Measurements from ENCODE around the gene IQGAP1. TPM values are rescaled to one million over a fixed set of nuclear protein-coding genes. Genes with fewer than 3 reads are reported as not detected.

Gene IQGAP1
- total RNA-seq, 1 experiment from 2014 or later = 113 TPM

DNA sequence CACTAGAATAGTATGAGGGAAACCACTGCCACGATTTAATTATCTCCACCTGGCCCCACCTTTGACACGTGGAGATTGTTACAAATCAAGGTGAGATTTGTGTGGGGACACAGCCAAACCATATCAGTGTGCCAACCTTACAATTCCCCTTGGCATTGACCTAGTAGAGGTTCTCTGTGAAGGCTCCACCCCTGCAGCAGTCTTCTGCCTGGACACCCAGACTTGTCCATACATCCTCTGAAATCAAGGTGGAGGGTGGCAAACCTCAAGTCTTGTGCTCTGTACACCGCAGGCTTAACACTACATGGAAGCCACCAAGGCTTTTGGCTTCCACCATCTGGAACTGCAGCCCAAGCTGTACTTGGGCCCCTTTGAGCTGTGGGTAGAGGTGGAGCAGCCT lies 8.8 kb upstream of the IQGAP1 start:
- H3K9me2 ChIP-seq (ENCODE audit: insufficient read depth) = no peaks in the 10 kb centered on the region
- no TSS peak for BruUV-seq (replicated peaks)
- POLR2A ChIA-PET = interaction anchor here (0.5 kb wide), 1 partner anchor 8 kb away, joined by 4 read pairs; the partner anchor contains the start of gene IQGAP1
- H2AFZ ChIP-seq (ENCODE audit: low read depth, low read length, poor library complexity, severe bottlenecking) = no peak overlapping the region
- no peak overlapping the region for H3K4me3 ChIP-seq (replicated peaks in 1 of 2; ENCODE audit: low read depth in 1 of 2, low read length in 2 of 2)
- CTCF ChIA-PET = no interaction called here
- no peak for DNase-seq (ENCODE audit: low read depth, low spot score)
- H3K27me3 ChIP-seq (ENCODE audit: insufficient read depth, low read length) = no peaks in the 10 kb centered on the region
- intact Hi-C loops (cut with micrococcal nuclease) = no loop called here
- H3K79me2 ChIP-seq (ENCODE audit: insufficient read depth, low read length) = no peaks in the 10 kb centered on the region
- TF ChIP-seq FOSL1 (IDR thresholded peaks at IDR 0.05; ENCODE audit: low read depth) = no peak
- no peak for TF ChIP-seq JUND (IDR thresholded peaks at IDR 0.05)
- TF ChIP-seq SRF (IDR thresholded peaks at IDR 0.05; ENCODE audit: low read depth) = no peak
- no peak for TF ChIP-seq ELF1 (IDR thresholded peaks at IDR 0.05; ENCODE audit: borderline replicate concordance, low read depth)
- no peak for TF ChIP-seq CTCF (IDR thresholded peaks at IDR 0.05 in 2 of 3, conservative IDR thresholded peaks at IDR 0.05 in 1 of 3; ENCODE audit: borderline replicate concordance in 1 of 3, insufficient read depth in 1 of 3, low read depth in 2 of 3, low read length in 2 of 3)
- TF ChIP-seq RAD21 (IDR thresholded peaks at IDR 0.05; ENCODE audit: low read depth) = no peak
- no peak for TF ChIP-seq TCF7L2 (IDR thresholded peaks at IDR 0.05; ENCODE audit: borderline replicate concordance, extremely low read depth, insufficient read depth, insufficient read length)
- no peak for TF ChIP-seq ZNF274 (IDR thresholded peaks at IDR 0.05; ENCODE audit: low read depth, low read length)
- TF ChIP-seq CEBPB (IDR thresholded peaks at IDR 0.05; ENCODE audit: low read depth) = no peak
- TF ChIP-seq EGR1 (IDR thresholded peaks at IDR 0.05; ENCODE audit: low read depth) = no peak
- no peak overlapping the region for H3K27ac ChIP-seq (ENCODE audit: low read depth, low read length)
- peaks cover 0 to 4% of the 10 kb centered on the region in 2 experiments; a peak in 1 of 4 replicates for H3K9me3 ChIP-seq (ENCODE audit: control insufficient read depth in 1 of 2, insufficient read depth in 1 of 2, low read depth in 1 of 2, low read length in 2 of 2)
- RAD21 ChIA-PET (ENCODE audit: low non-redundant PET in 1 of 2, low total read pairs in 2 of 2, uncharacterized antibody in 2 of 2, unreplicated experiment in 2 of 2) = no interaction called here
- H4K20me1 ChIP-seq (ENCODE audit: insufficient read depth) = no peaks in the 10 kb centered on the region
- H3K36me3 ChIP-seq (ENCODE audit: control insufficient read depth in 1 of 2, insufficient read depth in 2 of 2, low read length in 2 of 2) = no peaks in the 10 kb centered on the region
- no peak overlapping the region for H3K4me2 ChIP-seq (ENCODE audit: low read length)
- no peak overlapping the region for H3K9ac ChIP-seq (ENCODE audit: low read length)
- no peaks in the 10 kb centered on the region for H3K4me1 ChIP-seq (ENCODE audit: control insufficient read depth in 1 of 2, insufficient read depth in 2 of 2, low read length in 2 of 2)
- ATAC-seq = no peak
